ENCODE results near the gene KPNA6. TPM values are rescaled to one million over a fixed set of nuclear protein-coding genes. Genes with fewer than 3 reads are reported as not detected.

The KPNA6 gene
- total and polyA plus RNA-seq, 9 of the 15 experiments (the other 6 are each of a cell fraction or from before 2014, with no cell fraction given), result 20.1 to 54.6 (median 32.2) TPM

- TF ChIP-seq CREB1 (IDR thresholded peaks at IDR 0.05) (no peak), CREB1 (CRISPR knock-in tag; IDR thresholded peaks at IDR 0.05) (peak; percentile 79; the same call in 1 of the 2 replicates), DEAF1 (CRISPR knock-in tag; IDR thresholded peaks at IDR 0.05) (0 out of 2 replicates have a peak, but pooled peaks have one; percentile 25), ZBTB9 (CRISPR knock-in tag; IDR thresholded peaks at IDR 0.05) (0 out of 2 replicates have a peak, but pooled peaks have one; percentile 14), VEZF1 (CRISPR knock-in tag; IDR thresholded peaks at IDR 0.05) (peak; percentile 93), ATF1 (CRISPR knock-in tag; IDR thresholded peaks at IDR 0.05) (no peak), ATF1 (tag; IDR thresholded peaks at IDR 0.05) (peak; percentile 86), ZNF785 (CRISPR knock-in tag; IDR thresholded peaks at IDR 0.05) (no peak), CXXC5 (CRISPR knock-in tag; IDR thresholded peaks at IDR 0.05) (peak; percentile 93), MTA1 (IDR thresholded peaks at IDR 0.05; ENCODE audit: borderline replicate concordance) (peak; percentile 21; the same call in 1 of the 2 replicates), JUN (IDR thresholded peaks at IDR 0.05; ENCODE audit: borderline replicate concordance, low read depth, low read length) (no peak), JUN (CRISPR knock-in tag; IDR thresholded peaks at IDR 0.05; ENCODE audit: borderline replicate concordance) (peak; percentile 10; the same call in 1 of the 2 replicates), CREM (IDR thresholded peaks at IDR 0.05; ENCODE audit: low read depth) (peak; percentile 36), ZBTB43 (CRISPR knock-in tag; IDR thresholded peaks at IDR 0.05) (no peak), CREB3 (tag; conservative IDR thresholded peaks at IDR 0.05; ENCODE audit: low read depth) (no peak), ZC3H11A (IDR thresholded peaks at IDR 0.05; ENCODE audit: low read depth, low read length) (no peak), MYC (IDR thresholded peaks at IDR 0.05; ENCODE audit: low read depth, low read length) (peak; percentile 86), MYC (CRISPR knock-in tag; IDR thresholded peaks at IDR 0.05; ENCODE audit: borderline replicate concordance, low read depth) (peak; percentile 87; the same call in 1 of the 2 replicates), ATF6 (CRISPR knock-in tag; IDR thresholded peaks at IDR 0.05) (0 out of 2 replicates have a peak, but pooled peaks have one; percentile 70)
Observed at GRCh38 chr1:32072622-32073298, 35.1 kb upstream of the KPNA6 start, which contains the start of gene TMEM39B (continued).
